ENCODE data around the gene GRIK3.

GRCh38 chr1:36938819-36939218, 95.5 kb downstream of the GRIK3 start:
- TF ChIP-seq TAF1 (IDR thresholded peaks at IDR 0.05; ENCODE audit: borderline replicate concordance, low read depth, low read length) (no peak), POLR2AphosphoS5 (IDR thresholded peaks at IDR 0.05; ENCODE audit: low read depth, low read length) (no peak)

Measured in GM12892 (cell line).